Measurements from ENCODE around the gene IQCN. TPM values are rescaled to one million over a fixed set of nuclear protein-coding genes. Genes with fewer than 3 reads are reported as not detected.
A peak's percentile ranks its signal among the peaks of the same experiment; 100 is the strongest.

Gene IQCN, protein sequence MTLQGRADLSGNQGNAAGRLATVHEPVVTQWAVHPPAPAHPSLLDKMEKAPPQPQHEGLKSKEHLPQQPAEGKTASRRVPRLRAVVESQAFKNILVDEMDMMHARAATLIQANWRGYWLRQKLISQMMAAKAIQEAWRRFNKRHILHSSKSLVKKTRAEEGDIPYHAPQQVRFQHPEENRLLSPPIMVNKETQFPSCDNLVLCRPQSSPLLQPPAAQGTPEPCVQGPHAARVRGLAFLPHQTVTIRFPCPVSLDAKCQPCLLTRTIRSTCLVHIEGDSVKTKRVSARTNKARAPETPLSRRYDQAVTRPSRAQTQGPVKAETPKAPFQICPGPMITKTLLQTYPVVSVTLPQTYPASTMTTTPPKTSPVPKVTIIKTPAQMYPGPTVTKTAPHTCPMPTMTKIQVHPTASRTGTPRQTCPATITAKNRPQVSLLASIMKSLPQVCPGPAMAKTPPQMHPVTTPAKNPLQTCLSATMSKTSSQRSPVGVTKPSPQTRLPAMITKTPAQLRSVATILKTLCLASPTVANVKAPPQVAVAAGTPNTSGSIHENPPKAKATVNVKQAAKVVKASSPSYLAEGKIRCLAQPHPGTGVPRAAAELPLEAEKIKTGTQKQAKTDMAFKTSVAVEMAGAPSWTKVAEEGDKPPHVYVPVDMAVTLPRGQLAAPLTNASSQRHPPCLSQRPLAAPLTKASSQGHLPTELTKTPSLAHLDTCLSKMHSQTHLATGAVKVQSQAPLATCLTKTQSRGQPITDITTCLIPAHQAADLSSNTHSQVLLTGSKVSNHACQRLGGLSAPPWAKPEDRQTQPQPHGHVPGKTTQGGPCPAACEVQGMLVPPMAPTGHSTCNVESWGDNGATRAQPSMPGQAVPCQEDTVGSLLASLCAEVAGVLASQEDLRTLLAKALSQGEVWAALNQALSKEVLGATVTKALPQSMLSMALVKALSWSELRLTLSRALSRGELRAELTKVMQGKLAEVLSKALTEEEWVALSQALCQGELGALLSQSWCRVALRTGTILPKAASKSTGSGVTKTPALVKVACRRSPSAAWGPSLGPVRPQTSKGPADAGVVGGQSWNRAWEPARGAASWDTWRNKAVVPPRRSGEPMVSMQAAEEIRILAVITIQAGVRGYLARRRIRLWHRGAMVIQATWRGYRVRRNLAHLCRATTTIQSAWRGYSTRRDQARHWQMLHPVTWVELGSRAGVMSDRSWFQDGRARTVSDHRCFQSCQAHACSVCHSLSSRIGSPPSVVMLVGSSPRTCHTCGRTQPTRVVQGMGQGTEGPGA (N-terminal part only)
- total RNA-seq, result under 1 TPM; 0.20 to 0.61 (median 0.39) TPM

DNA sequence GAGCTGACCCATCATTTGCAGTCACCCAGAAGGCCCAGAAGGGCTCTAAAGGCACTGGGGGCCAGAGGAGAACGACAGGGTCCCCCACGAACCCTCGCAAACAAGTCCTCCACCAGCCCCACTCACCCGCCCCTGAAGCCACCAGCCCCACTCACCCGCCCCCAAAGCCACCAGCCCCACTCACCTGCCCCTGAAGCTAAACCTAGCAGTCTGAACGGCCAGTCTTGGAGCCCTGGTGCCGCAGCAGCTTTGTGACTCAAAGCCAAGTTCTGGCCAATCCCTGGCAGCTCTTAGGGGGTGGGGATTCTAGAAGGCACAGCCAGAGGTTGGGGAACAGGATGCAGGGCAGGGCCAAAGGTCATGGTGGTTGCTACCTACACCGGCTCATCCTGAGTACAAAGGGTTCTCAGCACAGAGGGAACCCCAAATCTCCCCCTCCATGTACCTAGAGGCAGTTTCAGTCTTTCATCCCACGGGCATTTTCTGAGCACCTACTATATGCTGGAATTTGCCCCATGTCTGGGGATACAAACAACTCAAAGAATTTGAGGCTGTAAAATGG, at the start of gene IQCN:
Gene IQCN (minus strand): TSS at position 234 of the 562 bp plus-strand sequence. CDS start 4,974 bp downstream, outside the sequence.
- peak; percentile 10 to 25 for ATAC-seq
- H3K4me1 ChIP-seq, result peaks cover 40 to 57% of the 10 kb centered on the region in 2 donors
- H3K27me3 ChIP-seq, result no peaks in the 10 kb centered on the region
- H3K4me3 ChIP-seq, result peak within 1 kb of the TSS in 1 of 4 donors; percentile 17
- peak within 1 kb of the TSS; percentile 84 to 99 (median 92) for H3K27ac ChIP-seq
- in situ Hi-C loops (cut with MboI; ENCODE audit: low sequenced_read_pairs in 4 of 4) (loop anchor here in 2 of 4 donors (25.0 kb wide), 1 partner anchor 138 kb away; the partner anchor contains the start of gene SSBP4 (in 2 of the 2)), intact Hi-C loops (cut with DNase I; ENCODE audit: low total_unique reads) (loop anchor here (2.0 kb wide), 1 partner anchor 69 kb away; the partner anchor contains the start of gene RAB3A)
- TF ChIP-seq, protein P1, sequence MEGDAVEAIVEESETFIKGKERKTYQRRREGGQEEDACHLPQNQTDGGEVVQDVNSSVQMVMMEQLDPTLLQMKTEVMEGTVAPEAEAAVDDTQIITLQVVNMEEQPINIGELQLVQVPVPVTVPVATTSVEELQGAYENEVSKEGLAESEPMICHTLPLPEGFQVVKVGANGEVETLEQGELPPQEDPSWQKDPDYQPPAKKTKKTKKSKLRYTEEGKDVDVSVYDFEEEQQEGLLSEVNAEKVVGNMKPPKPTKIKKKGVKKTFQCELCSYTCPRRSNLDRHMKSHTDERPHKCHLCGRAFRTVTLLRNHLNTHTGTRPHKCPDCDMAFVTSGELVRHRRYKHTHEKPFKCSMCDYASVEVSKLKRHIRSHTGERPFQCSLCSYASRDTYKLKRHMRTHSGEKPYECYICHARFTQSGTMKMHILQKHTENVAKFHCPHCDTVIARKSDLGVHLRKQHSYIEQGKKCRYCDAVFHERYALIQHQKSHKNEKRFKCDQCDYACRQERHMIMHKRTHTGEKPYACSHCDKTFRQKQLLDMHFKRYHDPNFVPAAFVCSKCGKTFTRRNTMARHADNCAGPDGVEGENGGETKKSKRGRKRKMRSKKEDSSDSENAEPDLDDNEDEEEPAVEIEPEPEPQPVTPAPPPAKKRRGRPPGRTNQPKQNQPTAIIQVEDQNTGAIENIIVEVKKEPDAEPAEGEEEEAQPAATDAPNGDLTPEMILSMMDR (IDR thresholded peaks at IDR 0.05 in 4 of 5, conservative IDR thresholded peaks at IDR 0.05 in 1 of 5), result no peak
- no peak for TF ChIP-seq POLR2A (IDR thresholded peaks at IDR 0.05)
- H3K36me3 ChIP-seq, result peaks cover 0 to 4% of the 10 kb centered on the region in 2 donors
- H3K9me3 ChIP-seq, result no peaks in the 10 kb centered on the region
- peak in 1 of 2 donors; percentile 65 for DNase-seq

DNA sequence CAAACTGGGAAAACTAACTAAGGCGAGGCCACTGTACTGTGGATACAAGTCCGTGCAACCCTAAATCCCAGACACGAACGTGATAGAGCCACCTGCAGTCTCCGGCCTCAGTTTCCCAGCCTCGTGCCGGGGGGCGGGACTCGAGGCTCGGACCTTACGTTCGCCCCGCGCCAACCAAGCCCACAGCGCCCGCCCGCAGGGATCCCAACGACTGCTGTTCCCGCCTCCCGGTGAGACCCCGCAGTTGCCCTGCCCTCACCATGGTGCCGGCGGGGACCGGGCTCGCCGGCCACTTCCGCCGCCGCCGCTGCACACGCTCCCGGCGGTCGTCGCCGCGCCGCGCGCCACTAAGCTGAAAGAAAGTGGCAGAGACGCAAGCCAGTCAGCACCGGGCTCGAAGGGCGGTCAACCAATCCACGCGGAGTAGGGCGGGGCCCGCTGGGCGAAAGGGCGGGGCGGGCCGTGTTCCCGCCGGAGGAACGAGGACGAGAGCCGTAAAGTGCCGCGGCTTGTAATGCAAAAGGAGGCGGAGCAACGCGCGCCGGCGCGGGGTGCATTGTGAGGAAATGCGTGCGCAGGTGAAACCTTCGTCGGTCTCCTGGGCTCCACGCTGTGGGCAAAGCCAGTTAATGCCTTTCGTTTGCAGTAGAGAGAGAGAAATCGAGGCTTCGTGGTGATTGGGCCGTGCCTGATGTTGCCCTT, 48.7 kb upstream of the IQCN start, which contains the start of gene LSM4:
Gene LSM4 (minus strand): TSS at position 318 of the 702 bp plus-strand sequence. CDS start 56 bp downstream, at position 262.
- no peaks in the 10 kb centered on the region for H3K36me3 ChIP-seq
- H3K9me3 ChIP-seq, result no peaks in the 10 kb centered on the region
- TF ChIP-seq, protein P1 (IDR thresholded peaks at IDR 0.05 in 4 of 5, conservative IDR thresholded peaks at IDR 0.05 in 1 of 5), result peak in 3 of 5 experiments; percentile 20 to 31 (median 25)
- TF ChIP-seq POLR2A (IDR thresholded peaks at IDR 0.05), result peak; percentile 90 to 91
- peak; percentile 98 to 99 for DNase-seq
- peak; percentile 94 to 97 for ATAC-seq
- peak within 1 kb of the TSS; percentile 81 to 88 (median 82) for H3K4me3 ChIP-seq
- intact Hi-C loops (cut with DNase I; ENCODE audit: low total_unique reads) (loop anchor here (1.0 to 5.0 kb wide), 5 partner anchors 18 to 131 kb away; no protein-coding TSS in a partner anchor), in situ Hi-C loops (cut with MboI; ENCODE audit: low sequenced_read_pairs in 4 of 4) (loop anchor here in 2 of 4 donors (5.0 to 10.0 kb wide), 2 partner anchors 46 to 128 kb away; partner anchors contain the start of gene MPV17L2 (in 1 of the 2))
- peaks cover 40 to 45% of the 10 kb centered on the region in 2 donors for H3K4me1 ChIP-seq
- H3K27me3 ChIP-seq, result no peaks in the 10 kb centered on the region
- peak within 1 kb of the TSS; percentile 91 to 97 (median 95) for H3K27ac ChIP-seq

DNA sequence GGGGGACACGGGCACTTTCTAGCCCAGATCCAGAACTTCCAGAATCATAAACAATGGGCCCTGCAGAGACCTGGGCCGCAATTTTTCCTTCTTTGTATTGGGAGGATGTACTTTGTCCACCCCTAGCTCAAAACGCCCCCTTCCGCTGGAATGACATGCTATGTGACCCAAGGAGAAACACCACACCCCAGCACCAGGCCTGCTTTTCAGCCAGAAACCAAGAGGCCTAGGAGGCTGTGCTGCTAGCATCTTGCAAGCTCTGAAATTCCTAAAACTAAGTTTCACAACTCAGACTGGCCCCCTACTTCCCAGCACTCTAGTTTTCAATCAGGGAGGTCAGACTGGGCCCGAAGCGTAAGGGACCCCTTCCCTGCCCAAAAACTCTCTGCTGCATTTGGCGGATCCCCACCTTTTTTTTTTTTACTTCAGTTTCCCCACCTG, 48.1 kb upstream of the IQCN start:
- peak in 1 of 2 donors; percentile 41 for DNase-seq
- no peaks in the 10 kb centered on the region for H3K9me3 ChIP-seq
- TF ChIP-seq, protein P1 (IDR thresholded peaks at IDR 0.05 in 4 of 5, conservative IDR thresholded peaks at IDR 0.05 in 1 of 5), result no peak
- TF ChIP-seq POLR2A (IDR thresholded peaks at IDR 0.05), result no peak
- H3K4me3 ChIP-seq, result peak overlapping the region; percentile 81 to 88 (median 82)
- peak overlapping the region; percentile 91 to 97 (median 95) for H3K27ac ChIP-seq
- ATAC-seq, result no peak
- intact Hi-C loops (cut with DNase I; ENCODE audit: low total_unique reads) (loop anchor here (2.0 to 5.0 kb wide), 2 partner anchors 18 to 115 kb away; no protein-coding TSS in a partner anchor), in situ Hi-C loops (cut with MboI; ENCODE audit: low sequenced_read_pairs in 4 of 4) (loop anchor here in 2 of 4 donors (5.0 to 10.0 kb wide), 2 partner anchors 45 to 128 kb away; partner anchors contain the start of gene MPV17L2 (in 1 of the 2))
- H3K36me3 ChIP-seq, result no peaks in the 10 kb centered on the region
- H3K27me3 ChIP-seq, result no peaks in the 10 kb centered on the region
- H3K4me1 ChIP-seq, result peaks cover 40 to 45% of the 10 kb centered on the region in 2 donors

All from gastrocnemius medialis (tissue), 4 donors.